ENCODE measurements around the gene MINDY1. TPM values are rescaled to one million over a fixed set of nuclear protein-coding genes. Genes with fewer than 3 reads are reported as not detected.

MINDY1 gene
- total and polyA plus RNA-seq, 9 of the 15 experiments (the other 6 are each of a cell fraction or from before 2014, with no cell fraction given), result 0.49 to 11.0 (median 6.0) TPM

DNA sequence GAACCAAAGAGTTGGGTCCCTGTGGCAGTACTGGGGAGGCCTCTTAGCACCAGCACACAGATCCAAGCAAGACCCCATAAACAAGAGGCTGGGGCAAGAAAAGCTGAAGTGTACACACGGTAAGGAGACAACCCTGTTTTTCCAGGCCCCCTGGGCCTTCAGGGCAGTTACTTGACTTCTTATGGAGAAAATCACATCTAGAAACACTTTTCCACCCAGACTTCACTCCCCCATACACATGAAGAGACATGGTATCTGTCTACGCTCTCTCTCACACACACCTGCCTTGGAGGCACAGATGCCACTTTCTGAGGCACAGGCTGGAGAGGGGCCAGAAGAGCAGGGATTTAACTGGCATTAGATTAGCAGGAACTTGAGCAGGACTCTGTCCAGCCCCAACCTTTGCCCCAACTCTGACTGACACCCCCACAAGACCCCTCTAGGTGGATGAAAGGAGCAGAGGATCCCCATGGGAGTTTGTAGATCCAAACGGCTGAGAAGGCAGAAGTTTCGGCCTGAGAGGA lies 34.2 kb downstream of the MINDY1 start (continued):
- no peak for TF ChIP-seq TAF1 (IDR thresholded peaks at IDR 0.05; ENCODE audit: control insufficient read depth, extremely low read depth, insufficient read depth, low read length, severe bottlenecking)
- TF ChIP-seq TAF9B (IDR thresholded peaks at IDR 0.05; ENCODE audit: partially characterized antibody), result no peak
- no peak for TF ChIP-seq ELK3 (CRISPR knock-in tag; IDR thresholded peaks at IDR 0.05)
- 0 out of 4 replicates have a peak, but pooled peaks of 1 of the 2 experiments have one; percentile 5 for TF ChIP-seq HDAC1 (IDR thresholded peaks at IDR 0.05)
- TF ChIP-seq NEUROD1 (IDR thresholded peaks at IDR 0.05; ENCODE audit: borderline replicate concordance, low read depth, low read length, partially characterized antibody), result no peak

- Histone ChIP-seq H3K9me1 (ENCODE audit: control insufficient read depth, insufficient read depth, low read length) (peaks cover 5% of the 10 kb centered on the region), H3K4me3 (peak overlapping the region; percentile 63), H3K79me2 (ENCODE audit: control insufficient read depth, insufficient read depth, low read length) (peaks cover 85% of the 10 kb centered on the region), H3K36me3 (ENCODE audit: control insufficient read depth, insufficient read depth, low read length) (peaks cover 58% of the 10 kb centered on the region; the same call in 2 of the 3 replicates), H2AFZ (ENCODE audit: low read depth, low read length) (no peak overlapping the region), H3K9me3 (replicated peaks; ENCODE audit: control insufficient read depth, insufficient read depth, low read depth, low read length) (no peaks in the 10 kb centered on the region), H3K27me3 (ENCODE audit: control insufficient read depth in 2 of 2, insufficient read depth in 2 of 2, low read length in 2 of 2) (no peaks in the 10 kb centered on the region), H3K9ac (ENCODE audit: insufficient read depth in 1 of 2, low read depth in 2 of 2, low read length in 2 of 2) (peak overlapping the region; percentile 88 to 93; a peak in 3 of 4 replicates), H3K4me2 (ENCODE audit: insufficient read depth, low read length) (peak overlapping the region; percentile 92), H4K20me1 (replicated peaks; ENCODE audit: control insufficient read depth, insufficient read depth, low read length) (peaks cover 34% of the 10 kb centered on the region), H3K27ac (ENCODE audit: extremely low read depth, low read depth, low read length) (no peak overlapping the region; the same call in 1 of the 3 replicates), H3K4me1 (replicated peaks in 1 of 2; ENCODE audit: control insufficient read depth in 2 of 2, insufficient read depth in 2 of 2, low read length in 2 of 2) (peaks cover 35 to 54% of the 10 kb centered on the region in 2 experiments)
- DNase-seq (ENCODE audit: extremely low read depth in 1 of 4, low spot score in 3 of 4), result peak in 3 of 4 experiments; percentile 45 to 71 (median 57)
- intact Hi-C loops (cut with micrococcal nuclease) (loop anchor here (10.0 kb wide), 1 partner anchor 357 kb away; no protein-coding TSS in a partner anchor), in situ Hi-C loops (cut with MboI) (no loop called here)
- CTCF ChIA-PET (ENCODE audit: low intra/inter-chr PET ratio), result no interaction called here
- no TSS peak for BruUV-seq (replicated peaks)
- WGBS (ENCODE audit: insufficient coverage, low coverage, missing lambda C conversion rate), result 33% methylated on average over 6 of the region's 6 CpGs
- POLR2A ChIA-PET, result interaction anchor here (0.7 to 7.5 kb wide), 6 partner anchors 9 to 392 kb away, joined by 3 to 64 read pairs (median 4); partner anchors contain the start of genes ANXA9 and MCL1
- peak; percentile 24 for ATAC-seq
- peak; percentile 32 for FAIRE-seq
- TF ChIP-seq TFAP4 (CRISPR knock-in tag; IDR thresholded peaks at IDR 0.05; ENCODE audit: borderline replicate concordance) (peak; percentile 76; the same call in 1 of the 2 replicates), SRSF3 (IDR thresholded peaks at IDR 0.05; ENCODE audit: insufficient read depth, low read length) (no peak), ZNF134 (CRISPR knock-in tag; conservative IDR thresholded peaks at IDR 0.05) (no peak), RBFOX2 (IDR thresholded peaks at IDR 0.05; ENCODE audit: low read depth, low read length) (0 out of 2 replicates have a peak, but pooled peaks have one; percentile 42)
- TF ChIP-seq, protein P1, sequence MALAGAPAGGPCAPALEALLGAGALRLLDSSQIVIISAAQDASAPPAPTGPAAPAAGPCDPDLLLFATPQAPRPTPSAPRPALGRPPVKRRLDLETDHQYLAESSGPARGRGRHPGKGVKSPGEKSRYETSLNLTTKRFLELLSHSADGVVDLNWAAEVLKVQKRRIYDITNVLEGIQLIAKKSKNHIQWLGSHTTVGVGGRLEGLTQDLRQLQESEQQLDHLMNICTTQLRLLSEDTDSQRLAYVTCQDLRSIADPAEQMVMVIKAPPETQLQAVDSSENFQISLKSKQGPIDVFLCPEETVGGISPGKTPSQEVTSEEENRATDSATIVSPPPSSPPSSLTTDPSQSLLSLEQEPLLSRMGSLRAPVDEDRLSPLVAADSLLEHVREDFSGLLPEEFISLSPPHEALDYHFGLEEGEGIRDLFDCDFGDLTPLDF (CRISPR knock-in tag; IDR thresholded peaks at IDR 0.05), result no peak
- TF ChIP-seq, protein P2, sequence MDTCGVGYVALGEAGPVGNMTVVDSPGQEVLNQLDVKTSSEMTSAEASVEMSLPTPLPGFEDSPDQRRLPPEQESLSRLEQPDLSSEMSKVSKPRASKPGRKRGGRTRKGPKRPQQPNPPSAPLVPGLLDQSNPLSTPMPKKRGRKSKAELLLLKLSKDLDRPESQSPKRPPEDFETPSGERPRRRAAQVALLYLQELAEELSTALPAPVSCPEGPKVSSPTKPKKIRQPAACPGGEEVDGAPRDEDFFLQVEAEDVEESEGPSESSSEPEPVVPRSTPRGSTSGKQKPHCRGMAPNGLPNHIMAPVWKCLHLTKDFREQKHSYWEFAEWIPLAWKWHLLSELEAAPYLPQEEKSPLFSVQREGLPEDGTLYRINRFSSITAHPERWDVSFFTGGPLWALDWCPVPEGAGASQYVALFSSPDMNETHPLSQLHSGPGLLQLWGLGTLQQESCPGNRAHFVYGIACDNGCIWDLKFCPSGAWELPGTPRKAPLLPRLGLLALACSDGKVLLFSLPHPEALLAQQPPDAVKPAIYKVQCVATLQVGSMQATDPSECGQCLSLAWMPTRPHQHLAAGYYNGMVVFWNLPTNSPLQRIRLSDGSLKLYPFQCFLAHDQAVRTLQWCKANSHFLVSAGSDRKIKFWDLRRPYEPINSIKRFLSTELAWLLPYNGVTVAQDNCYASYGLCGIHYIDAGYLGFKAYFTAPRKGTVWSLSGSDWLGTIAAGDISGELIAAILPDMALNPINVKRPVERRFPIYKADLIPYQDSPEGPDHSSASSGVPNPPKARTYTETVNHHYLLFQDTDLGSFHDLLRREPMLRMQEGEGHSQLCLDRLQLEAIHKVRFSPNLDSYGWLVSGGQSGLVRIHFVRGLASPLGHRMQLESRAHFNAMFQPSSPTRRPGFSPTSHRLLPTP (IDR thresholded peaks at IDR 0.05; ENCODE audit: borderline replicate concordance, extremely low read depth, insufficient read length), result no peak
Measured at GRCh38 chr1:150971583-150972416, 34.9 kb downstream of the MINDY1 start.

All from K562 (cell line).